H9 (cell line): ENCODE measurements around the gene FBXO10. TPM values are rescaled to one million over a fixed set of nuclear protein-coding genes. Genes with fewer than 3 reads are reported as not detected.

Source experiments
- DNase-seq: peaks from one replicate; pipeline ENCODE4 v3.0.0-alpha.2; 2017
- H2AFZ ChIP-seq: one replicate; pipeline ENCODE4 v1.6.1; 2013; ENCODE audit warnings: mild to moderate bottlenecking, low read length, control low read depth, moderate library complexity
- H2AK5ac ChIP-seq: 2 replicates; pipeline ENCODE4 v1.6.1; 2013; ENCODE audit warnings: low read length, control low read depth, mixed read lengths; ENCODE audit not compliant: insufficient read length
- H2BK120ac ChIP-seq: one replicate; pipeline ENCODE4 v1.6.1; 2013; ENCODE audit warnings: low read depth, mild to moderate bottlenecking, low read length, control low read depth, inconsistent platforms; ENCODE audit not compliant: poor library complexity, severe bottlenecking
- H2BK12ac ChIP-seq: 2 replicates; pipeline ENCODE4 v1.6.1; 2013; ENCODE audit warnings: low read length, control low read depth, mixed read lengths, low read depth; ENCODE audit not compliant: insufficient read length
- H2BK15ac ChIP-seq: 2 replicates; pipeline ENCODE4 v1.6.1; 2013; ENCODE audit warnings: low read depth, low read length, control low read depth
- H2BK20ac ChIP-seq: one replicate; pipeline ENCODE4 v1.6.1; 2013; ENCODE audit warnings: low read depth, mild to moderate bottlenecking, low read length, control low read depth, inconsistent platforms; ENCODE audit not compliant: poor library complexity, severe bottlenecking
- H2BK5ac ChIP-seq: 2 replicates; pipeline ENCODE4 v1.6.1; 2013; ENCODE audit warnings: low read length, control low read depth, mixed read lengths; ENCODE audit not compliant: insufficient read length
- H3K14ac ChIP-seq: 2 replicates; pipeline ENCODE4 v1.6.1; 2013; ENCODE audit warnings: low read length, control low read depth; ENCODE audit not compliant: insufficient read depth
- H3K18ac ChIP-seq: 2 replicates; pipeline ENCODE4 v1.6.1; 2013; ENCODE audit warnings: low read depth, mild to moderate bottlenecking, mixed read lengths, low read length, control low read depth; ENCODE audit not compliant: insufficient read length
- H3K23ac ChIP-seq: 2 replicates; pipeline ENCODE4 v1.6.1; 2013; ENCODE audit warnings: low read length, control low read depth, mixed read lengths, low read depth; ENCODE audit not compliant: insufficient read length
- H3K23me2 ChIP-seq: 2 replicates; pipeline ENCODE4 v1.6.1; 2013; ENCODE audit warnings: low read depth, mild to moderate bottlenecking, mixed read lengths, low read length, control low read depth; ENCODE audit not compliant: insufficient read length, poor library complexity, severe bottlenecking
- H3K27ac ChIP-seq: 2 replicates; pipeline ENCODE4 v1.5.1; 2013; ENCODE audit warnings: low read length, control low read depth, mixed read lengths, low read depth; ENCODE audit not compliant: insufficient read length
- H3K27me3 ChIP-seq: 2 replicates; pipeline ENCODE4 v1.6.1; 2013; ENCODE audit warnings: low read length, control low read depth, inconsistent platforms; ENCODE audit not compliant: insufficient read depth
- H3K4ac ChIP-seq: 2 replicates; pipeline ENCODE4 v1.6.1; 2013; ENCODE audit warnings: low read depth, mild to moderate bottlenecking, control low read depth, inconsistent platforms, low read length, moderate library complexity
- H3K4me1 ChIP-seq: 2 replicates; pipeline ENCODE4 v1.6.1; 2013; ENCODE audit warnings: low read length, control low read depth, inconsistent platforms; ENCODE audit not compliant: insufficient read depth
- H3K4me2 ChIP-seq: 2 replicates; pipeline ENCODE4 v1.6.1; 2013; ENCODE audit warnings: low read length, control low read depth, mixed read lengths; ENCODE audit not compliant: insufficient read length, insufficient read depth
- H3K56ac ChIP-seq: 2 replicates; pipeline ENCODE4 v1.6.1; 2013; ENCODE audit warnings: low read depth, mild to moderate bottlenecking, mixed read lengths, low read length, control low read depth; ENCODE audit not compliant: insufficient read length
- H3K79me1 ChIP-seq: 2 replicates; pipeline ENCODE4 v1.6.1; 2013; ENCODE audit warnings: low read depth, mild to moderate bottlenecking, moderate library complexity, low read length, control low read depth, inconsistent platforms; ENCODE audit not compliant: insufficient read depth, poor library complexity, severe bottlenecking
- H3K79me2 ChIP-seq: 2 replicates; pipeline ENCODE4 v1.6.1; 2013; ENCODE audit warnings: low read length, control low read depth, inconsistent platforms; ENCODE audit not compliant: insufficient read depth
- H3K9ac ChIP-seq: 2 replicates; pipeline ENCODE4 v1.6.1; 2013; ENCODE audit warnings: low read length, control low read depth, mixed read lengths; ENCODE audit not compliant: insufficient read length; ENCODE audit errors: extremely low read depth
- H3K9me3 ChIP-seq: one replicate; pipeline ENCODE4 v1.6.1; 2013; ENCODE audit warnings: low read depth, low read length, inconsistent platforms; ENCODE audit not compliant: control insufficient read depth
- H3T11ph ChIP-seq: one replicate; pipeline ENCODE4 v1.6.1; 2013; ENCODE audit warnings: mild to moderate bottlenecking, low read length, control low read depth, inconsistent platforms
- H4K20me1 ChIP-seq: one replicate; pipeline ENCODE4 v1.6.1; 2013; ENCODE audit not compliant: control insufficient read depth, insufficient read length, insufficient read depth
- H4K5ac ChIP-seq: 2 replicates; pipeline ENCODE4 v1.6.1; 2013; ENCODE audit warnings: low read depth, mild to moderate bottlenecking, mixed read lengths, low read length, control low read depth; ENCODE audit not compliant: insufficient read length
- H4K8ac ChIP-seq: replicated peaks from 2 replicates; pipeline ENCODE4 v1.6.1; 2013; ENCODE audit warnings: low read length, control low read depth, mixed read lengths, low read depth; ENCODE audit not compliant: insufficient read length
- H4K91ac ChIP-seq: 2 replicates; pipeline ENCODE4 v1.6.1; 2013; ENCODE audit warnings: low read depth, mild to moderate bottlenecking, moderate library complexity, mixed read lengths, low read length, control low read depth; ENCODE audit not compliant: insufficient read length
- H3K27ac Mint-ChIP-seq, 3 experiments: 2 replicates in 2 of 3; 3 replicates in 1 of 3; pipeline ENCODE4 v1.8.0; 2020 to 2021; ENCODE audit warnings: mixed read lengths in 3 of 3, mild to moderate bottlenecking in 1 of 3, moderate library complexity in 1 of 3
- H3K27me3 Mint-ChIP-seq: 2 replicates; pipeline ENCODE4 v1.8.0; 2021; ENCODE audit warnings: low read depth, mild to moderate bottlenecking, moderate library complexity, mixed read lengths
- H3K36me3 Mint-ChIP-seq, 3 experiments: 2 replicates in 2 of 3; 3 replicates in 1 of 3; pipeline ENCODE4 v1.8.0; 2020 to 2021; ENCODE audit warnings: low read depth in 3 of 3, mixed read lengths in 3 of 3; ENCODE audit not compliant: insufficient read depth in 1 of 3
- H3K4me1 Mint-ChIP-seq, 2 experiments: 2 replicates each; pipeline ENCODE4 v1.8.0; 2020; ENCODE audit warnings: mixed read lengths in 2 of 2
- H3K4me3 Mint-ChIP-seq, 2 experiments: 2 replicates in 1 of 2; 3 replicates in 1 of 2; pipeline ENCODE4 v1.8.0; 2020 to 2021; ENCODE audit warnings: mild to moderate bottlenecking in 2 of 2, mixed read lengths in 2 of 2, moderate library complexity in 1 of 2
- H3K9me3 Mint-ChIP-seq, 2 experiments: 2 replicates in 1 of 2; 3 replicates in 1 of 2; pipeline ENCODE4 v1.8.0; 2020; ENCODE audit warnings: mild to moderate bottlenecking in 2 of 2, mixed read lengths in 2 of 2, moderate library complexity in 1 of 2
- WGBS: extraction: QIAGEN DNeasy Blood & Tissue Kit; methylation state at CpG from one replicate; pipeline ENCODE4 v1.1.7; 2013; ENCODE audit warnings: missing lambda C conversion rate, low lambda C conversion rate, mixed read lengths; ENCODE audit not compliant: insufficient read length; ENCODE audit errors: extremely low coverage; 5-methylcytosine and 5-hydroxymethylcytosine counted together
- total RNA-seq: library from RNA; stranded (reverse); gene quantifications from 2 replicates; pipeline ENCODE4 v1.2.1, GENCODE V29; 2021
- TF ChIP-seq, protein P1 (sequence below): fragments of 200-600 bp; sonication (generic); conservative IDR thresholded peaks from 3 replicates; pipeline ENCODE4 v1.8.0; 2021; ENCODE audit warnings: antibody characterized with exemption, mild to moderate bottlenecking

The FBXO10 gene
- total RNA-seq, 1 experiment from 2014 or later = 16.8 TPM

DNA sequence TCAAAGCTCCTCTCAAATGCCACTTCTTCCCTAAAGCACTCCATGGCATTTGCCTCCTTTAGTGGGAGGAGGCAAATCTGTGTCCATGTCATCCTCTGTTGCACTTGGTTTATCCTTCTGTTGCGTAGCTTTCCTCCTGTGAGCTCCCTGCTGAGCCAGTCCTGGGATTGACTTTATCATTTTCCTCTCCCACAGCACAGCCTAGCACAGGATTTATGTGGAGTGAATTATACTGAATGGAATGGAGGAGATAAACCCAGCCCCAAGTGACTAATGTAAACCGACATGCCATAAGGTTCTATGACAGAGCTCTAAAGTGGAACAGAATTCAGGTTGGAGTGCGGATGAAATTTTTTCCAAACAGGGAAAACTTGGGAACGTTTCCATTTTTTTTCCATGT, 42.6 kb upstream of the FBXO10 start:
- H3K23me2 ChIP-seq = no peaks in the 10 kb centered on the region
- H2AFZ ChIP-seq = no peak overlapping the region
- H3K27me3 ChIP-seq = no peaks in the 10 kb centered on the region
- Mint-ChIP-seq H3K27me3 (peaks cover 8% of the 10 kb centered on the region), H3K9me3 (no peaks in the 10 kb centered on the region), H3K4me1 (peaks cover 12 to 17% of the 10 kb centered on the region in 2 experiments), H3K27ac (no peak overlapping the region), H3K4me3 (no peak overlapping the region), H3K36me3 (no peaks in the 10 kb centered on the region)
- H2BK12ac ChIP-seq = no peak overlapping the region
- H2AK5ac ChIP-seq = no peak overlapping the region
- TF ChIP-seq, protein P1, sequence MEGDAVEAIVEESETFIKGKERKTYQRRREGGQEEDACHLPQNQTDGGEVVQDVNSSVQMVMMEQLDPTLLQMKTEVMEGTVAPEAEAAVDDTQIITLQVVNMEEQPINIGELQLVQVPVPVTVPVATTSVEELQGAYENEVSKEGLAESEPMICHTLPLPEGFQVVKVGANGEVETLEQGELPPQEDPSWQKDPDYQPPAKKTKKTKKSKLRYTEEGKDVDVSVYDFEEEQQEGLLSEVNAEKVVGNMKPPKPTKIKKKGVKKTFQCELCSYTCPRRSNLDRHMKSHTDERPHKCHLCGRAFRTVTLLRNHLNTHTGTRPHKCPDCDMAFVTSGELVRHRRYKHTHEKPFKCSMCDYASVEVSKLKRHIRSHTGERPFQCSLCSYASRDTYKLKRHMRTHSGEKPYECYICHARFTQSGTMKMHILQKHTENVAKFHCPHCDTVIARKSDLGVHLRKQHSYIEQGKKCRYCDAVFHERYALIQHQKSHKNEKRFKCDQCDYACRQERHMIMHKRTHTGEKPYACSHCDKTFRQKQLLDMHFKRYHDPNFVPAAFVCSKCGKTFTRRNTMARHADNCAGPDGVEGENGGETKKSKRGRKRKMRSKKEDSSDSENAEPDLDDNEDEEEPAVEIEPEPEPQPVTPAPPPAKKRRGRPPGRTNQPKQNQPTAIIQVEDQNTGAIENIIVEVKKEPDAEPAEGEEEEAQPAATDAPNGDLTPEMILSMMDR = no peak
- no peak overlapping the region for H2BK5ac ChIP-seq
- H4K5ac ChIP-seq = no peak overlapping the region
- no peaks in the 10 kb centered on the region for H3K79me2 ChIP-seq
- H3K4ac ChIP-seq = no peak overlapping the region
- H3K9ac ChIP-seq = no peak overlapping the region
- no peak overlapping the region for H3K14ac ChIP-seq
- no peak overlapping the region for H4K91ac ChIP-seq
- no peaks in the 10 kb centered on the region for H4K20me1 ChIP-seq
- H3K4me2 ChIP-seq = no peak overlapping the region
- H3K4me1 ChIP-seq = peaks cover 1% of the 10 kb centered on the region; the same call in 1 of the 2 replicates
- H2BK120ac ChIP-seq = no peak overlapping the region
- H4K8ac ChIP-seq = no peak overlapping the region
- no peak for DNase-seq
- no peak overlapping the region for H3K18ac ChIP-seq
- no peak overlapping the region for H2BK15ac ChIP-seq
- H3K9me3 ChIP-seq = no peaks in the 10 kb centered on the region
- no peak overlapping the region for H3K23ac ChIP-seq
- no CpG with 5 or more reads among the region's 4 CpGs for WGBS
- H3K56ac ChIP-seq = no peak overlapping the region
- no peak overlapping the region for H3K27ac ChIP-seq
- no peak overlapping the region for H2BK20ac ChIP-seq
- H3T11ph ChIP-seq = no peak overlapping the region
- no peaks in the 10 kb centered on the region for H3K79me1 ChIP-seq
